ENCODE data around the gene NDUFS5.

DNA sequence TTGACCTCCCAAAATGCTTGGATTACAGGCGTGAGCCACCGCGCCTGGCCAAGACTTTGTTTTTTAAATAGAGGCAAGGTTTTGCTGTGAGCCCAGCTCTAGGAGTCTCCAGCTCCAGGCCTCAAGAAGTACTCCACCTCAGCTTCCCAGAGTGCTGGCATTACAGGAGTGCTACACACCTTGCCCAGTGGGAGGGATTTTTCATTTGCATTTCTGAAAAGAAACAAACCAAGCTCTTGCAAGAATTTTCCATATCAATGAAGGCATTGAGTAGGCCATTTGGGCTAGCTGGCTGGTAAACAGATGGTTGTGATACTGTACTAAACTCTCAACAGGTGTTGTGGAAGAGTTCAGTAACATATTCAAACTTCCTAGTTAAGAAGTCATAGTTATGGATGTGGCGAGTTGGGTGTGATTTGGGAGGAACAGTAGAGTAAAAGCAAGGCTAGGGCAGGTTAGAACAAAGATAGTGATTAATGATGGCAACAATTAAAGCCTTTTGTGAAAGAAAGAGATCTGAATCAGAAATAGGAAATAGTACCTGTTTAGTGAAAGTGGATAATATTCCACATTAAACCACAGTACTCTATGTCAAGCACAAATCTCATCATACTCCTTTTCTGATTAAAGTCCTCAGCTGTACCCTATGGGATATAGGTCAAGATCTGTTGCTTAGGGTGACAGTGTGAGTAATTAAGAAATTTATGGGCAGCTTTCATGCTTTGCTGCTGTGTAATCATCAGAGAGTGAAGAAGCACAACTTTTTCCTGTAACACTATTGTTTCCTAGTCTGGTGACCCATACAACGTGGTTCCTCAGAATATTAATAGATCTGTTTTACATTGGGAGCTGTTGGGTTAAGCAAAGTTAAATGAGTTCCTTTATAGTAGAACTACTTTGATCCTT is 24.4 kb upstream of the NDUFS5 start:
- TF ChIP-seq, protein P1, sequence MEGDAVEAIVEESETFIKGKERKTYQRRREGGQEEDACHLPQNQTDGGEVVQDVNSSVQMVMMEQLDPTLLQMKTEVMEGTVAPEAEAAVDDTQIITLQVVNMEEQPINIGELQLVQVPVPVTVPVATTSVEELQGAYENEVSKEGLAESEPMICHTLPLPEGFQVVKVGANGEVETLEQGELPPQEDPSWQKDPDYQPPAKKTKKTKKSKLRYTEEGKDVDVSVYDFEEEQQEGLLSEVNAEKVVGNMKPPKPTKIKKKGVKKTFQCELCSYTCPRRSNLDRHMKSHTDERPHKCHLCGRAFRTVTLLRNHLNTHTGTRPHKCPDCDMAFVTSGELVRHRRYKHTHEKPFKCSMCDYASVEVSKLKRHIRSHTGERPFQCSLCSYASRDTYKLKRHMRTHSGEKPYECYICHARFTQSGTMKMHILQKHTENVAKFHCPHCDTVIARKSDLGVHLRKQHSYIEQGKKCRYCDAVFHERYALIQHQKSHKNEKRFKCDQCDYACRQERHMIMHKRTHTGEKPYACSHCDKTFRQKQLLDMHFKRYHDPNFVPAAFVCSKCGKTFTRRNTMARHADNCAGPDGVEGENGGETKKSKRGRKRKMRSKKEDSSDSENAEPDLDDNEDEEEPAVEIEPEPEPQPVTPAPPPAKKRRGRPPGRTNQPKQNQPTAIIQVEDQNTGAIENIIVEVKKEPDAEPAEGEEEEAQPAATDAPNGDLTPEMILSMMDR (IDR thresholded peaks at IDR 0.05; ENCODE audit: insufficient read depth, low read depth, low read length), result no peak
- no peak for TF ChIP-seq EZH2 (IDR thresholded peaks at IDR 0.05; ENCODE audit: insufficient read depth, low read length)
